Measurements from ENCODE around the gene OR2V1.
"Not testable (repeated sequence)": the region's sequence is repeated elsewhere in the genome, so short reads cannot be mapped to it uniquely, and the experiment has no call there.

DNA sequence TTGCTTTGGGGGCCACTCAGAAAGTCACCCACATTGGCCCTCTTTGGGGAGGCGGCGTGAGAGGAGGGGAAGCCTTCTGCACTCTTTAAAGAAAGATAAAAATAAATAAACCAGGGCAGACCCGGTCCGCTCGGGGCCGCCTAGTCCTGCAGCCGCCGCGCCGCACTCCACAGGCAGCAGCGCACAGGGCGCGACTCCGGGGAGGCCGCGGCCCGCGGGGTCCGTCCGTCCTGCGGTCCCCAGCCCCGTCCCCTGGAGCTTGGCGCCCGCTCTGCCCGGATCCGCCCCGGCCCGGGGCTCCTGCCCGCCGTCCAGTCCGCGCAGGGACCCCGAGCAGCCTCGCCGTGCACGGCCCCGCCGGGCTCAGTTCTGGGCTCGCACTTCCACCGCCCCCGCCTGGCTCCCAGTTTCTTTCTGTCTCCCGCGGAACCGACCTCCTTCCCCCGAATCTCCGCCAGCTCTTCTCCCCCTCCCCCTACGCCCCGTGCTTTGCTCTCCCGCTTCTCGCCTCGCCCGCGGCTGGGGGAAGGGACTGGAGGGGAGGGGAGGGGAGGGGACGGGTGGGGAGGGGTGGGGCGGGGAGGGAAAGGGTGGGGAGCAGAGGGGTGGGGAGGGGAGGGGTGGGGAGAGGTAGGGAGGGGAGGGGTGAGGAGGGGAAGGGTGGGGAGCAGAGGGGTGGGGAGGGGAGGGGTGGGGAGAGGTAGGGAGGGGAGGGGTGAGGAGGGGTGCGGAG is 33.0 kb downstream of the OR2V1 start:
- not testable (repeated sequence) for TF ChIP-seq POLR2A (IDR thresholded peaks at IDR 0.05; ENCODE audit: low read depth, low read length); POLR2AphosphoS5 (IDR thresholded peaks at IDR 0.05; ENCODE audit: low read depth, low read length); PAX5 (IDR thresholded peaks at IDR 0.05; ENCODE audit: insufficient read depth, low read length, severe bottlenecking); TAF1 (IDR thresholded peaks at IDR 0.05; ENCODE audit: low read depth, low read length); POU2F2 (IDR thresholded peaks at IDR 0.05; ENCODE audit: low read depth, low read length)
